SJCRH30 (cell line): ENCODE data around the gene SMARCA2. TPM values are rescaled to one million over a fixed set of nuclear protein-coding genes. Genes with fewer than 3 reads are reported as not detected.

Source experiments
- DNase-seq, 2 experiments: peaks; one replicate each; pipeline ENCODE4 v3.0.0-alpha.2; 2015 to 2020
- H3K27ac ChIP-seq: fragments of 250-450 bp; sonication (Bioruptor Pico); 2 replicates; pipeline ENCODE4 v1.5.1; 2020; ENCODE audit warnings: mild to moderate bottlenecking, moderate library complexity
- H3K27me3 ChIP-seq: fragments of 250-450 bp; sonication (Bioruptor Pico); 2 replicates; pipeline ENCODE4 v1.5.1; 2020; ENCODE audit warnings: mild to moderate bottlenecking, moderate library complexity
- H3K36me3 ChIP-seq: fragments of 250-450 bp; sonication (Bioruptor Pico); 2 replicates; pipeline ENCODE4 v1.5.1; 2020; ENCODE audit warnings: mild to moderate bottlenecking, moderate library complexity
- H3K4me1 ChIP-seq: fragments of 250-450 bp; sonication (Bioruptor Pico); 2 replicates; pipeline ENCODE4 v1.5.1; 2020; ENCODE audit warnings: mild to moderate bottlenecking, moderate library complexity
- H3K4me3 ChIP-seq: fragments of 250-450 bp; sonication (Bioruptor Pico); 2 replicates; pipeline ENCODE4 v1.5.1; 2020; ENCODE audit warnings: mild to moderate bottlenecking, moderate library complexity
- H3K9me3 ChIP-seq: fragments of 250-450 bp; sonication (Bioruptor Pico); replicated peaks from 2 replicates; pipeline ENCODE4 v1.5.1; 2020; ENCODE audit warnings: mild to moderate bottlenecking, moderate library complexity
- total RNA-seq: library from RNA; depleted of rRNA; stranded (reverse); fragments of >200 nt; shearing (Covaris generic); gene quantifications from 2 replicates; pipeline ENCODE4 v1.2.3, GENCODE V29; 2014

Gene SMARCA2
- total RNA-seq, 1 experiment from 2014 or later: 64.7 TPM

GRCh38 chr9:2192356-2192979 lies 177.3 kb downstream of the SMARCA2 start:
- H3K4me1 ChIP-seq: no peaks in the 10 kb centered on the region
- peaks cover 3% of the 10 kb centered on the region; the same call in 1 of the 2 replicates for H3K36me3 ChIP-seq
- H3K9me3 ChIP-seq: no peaks in the 10 kb centered on the region
- H3K27ac ChIP-seq: no peak overlapping the region
- H3K4me3 ChIP-seq: no peak overlapping the region
- no peaks in the 10 kb centered on the region for H3K27me3 ChIP-seq
- DNase-seq: no peak

DNA sequence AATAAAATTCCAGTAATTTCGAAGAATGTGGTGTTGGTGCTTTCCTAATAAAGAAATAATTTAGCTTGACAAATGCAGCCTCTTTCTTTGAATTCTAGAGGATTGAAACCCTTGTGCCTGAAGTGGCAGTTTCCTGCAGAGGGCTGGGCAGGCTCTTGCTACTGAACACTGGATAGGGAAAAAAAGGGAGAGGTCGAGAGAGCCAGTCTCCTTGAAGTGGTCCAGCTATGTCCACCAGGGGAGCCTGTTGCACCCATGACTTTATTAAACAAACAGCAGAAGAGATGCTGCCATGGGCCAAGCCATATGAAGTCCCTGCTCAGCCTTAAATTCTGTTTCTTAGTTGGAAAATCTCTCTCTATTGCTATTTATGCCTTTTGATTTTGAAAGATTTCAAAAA lies 178.4 kb downstream of the SMARCA2 start:
- no peak overlapping the region for H3K27ac ChIP-seq
- peaks cover 3% of the 10 kb centered on the region; the same call in 1 of the 2 replicates for H3K36me3 ChIP-seq
- no peaks in the 10 kb centered on the region for H3K4me1 ChIP-seq
- no peak for DNase-seq
- no peaks in the 10 kb centered on the region for H3K27me3 ChIP-seq
- no peak overlapping the region for H3K4me3 ChIP-seq
- H3K9me3 ChIP-seq: no peaks in the 10 kb centered on the region

DNA sequence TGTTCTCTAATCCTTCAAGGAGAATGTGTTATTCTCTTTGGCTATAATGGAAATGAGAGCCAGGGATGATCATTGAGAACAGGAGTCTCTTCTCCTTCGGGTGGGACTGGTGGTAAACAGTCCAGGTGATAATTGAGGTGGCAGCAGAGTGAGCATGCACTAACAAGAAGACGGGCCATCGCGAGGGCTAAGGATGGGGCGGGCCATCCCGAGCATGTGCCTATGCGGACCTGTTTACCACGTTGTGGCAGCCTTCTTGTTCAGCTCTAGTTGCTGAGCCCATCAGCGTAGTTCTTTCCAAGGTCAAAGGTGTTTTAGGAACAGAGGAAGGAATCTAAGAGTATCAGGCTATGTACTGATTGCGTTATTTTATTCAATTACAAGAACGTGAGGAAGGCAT lies 180.1 kb downstream of the SMARCA2 start:
- Histone ChIP-seq H3K27ac (no peak overlapping the region), H3K4me1 (no peaks in the 10 kb centered on the region), H3K36me3 (peaks cover 1% of the 10 kb centered on the region; the same call in 1 of the 2 replicates), H3K4me3 (no peak overlapping the region), H3K27me3 (no peaks in the 10 kb centered on the region), H3K9me3 (no peaks in the 10 kb centered on the region)
- no peak for DNase-seq

DNA sequence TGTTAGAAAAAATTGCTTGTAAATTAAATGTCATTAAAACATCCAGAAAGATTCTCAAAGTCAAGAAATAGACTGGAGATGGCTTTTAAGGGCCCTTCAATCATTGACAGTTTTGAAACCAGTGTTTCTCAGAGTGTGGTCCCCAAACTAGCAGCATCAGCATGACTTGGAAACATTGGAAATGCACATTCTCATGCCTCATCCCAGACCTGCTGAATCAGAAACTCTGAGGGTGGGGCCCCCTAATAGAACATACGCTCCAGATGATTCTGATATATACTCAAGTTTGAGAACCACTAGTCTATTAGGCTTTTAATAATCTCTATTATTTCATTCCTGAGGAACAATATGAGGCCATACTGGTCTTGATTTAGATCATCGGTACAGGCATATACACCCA lies 181.6 kb downstream of the SMARCA2 start:
- H3K27ac ChIP-seq: no peak overlapping the region
- no peaks in the 10 kb centered on the region for H3K27me3 ChIP-seq
- no peak for DNase-seq
- no peaks in the 10 kb centered on the region for H3K9me3 ChIP-seq
- H3K36me3 ChIP-seq: no peaks in the 10 kb centered on the region
- no peak overlapping the region for H3K4me3 ChIP-seq
- H3K4me1 ChIP-seq: no peaks in the 10 kb centered on the region

DNA sequence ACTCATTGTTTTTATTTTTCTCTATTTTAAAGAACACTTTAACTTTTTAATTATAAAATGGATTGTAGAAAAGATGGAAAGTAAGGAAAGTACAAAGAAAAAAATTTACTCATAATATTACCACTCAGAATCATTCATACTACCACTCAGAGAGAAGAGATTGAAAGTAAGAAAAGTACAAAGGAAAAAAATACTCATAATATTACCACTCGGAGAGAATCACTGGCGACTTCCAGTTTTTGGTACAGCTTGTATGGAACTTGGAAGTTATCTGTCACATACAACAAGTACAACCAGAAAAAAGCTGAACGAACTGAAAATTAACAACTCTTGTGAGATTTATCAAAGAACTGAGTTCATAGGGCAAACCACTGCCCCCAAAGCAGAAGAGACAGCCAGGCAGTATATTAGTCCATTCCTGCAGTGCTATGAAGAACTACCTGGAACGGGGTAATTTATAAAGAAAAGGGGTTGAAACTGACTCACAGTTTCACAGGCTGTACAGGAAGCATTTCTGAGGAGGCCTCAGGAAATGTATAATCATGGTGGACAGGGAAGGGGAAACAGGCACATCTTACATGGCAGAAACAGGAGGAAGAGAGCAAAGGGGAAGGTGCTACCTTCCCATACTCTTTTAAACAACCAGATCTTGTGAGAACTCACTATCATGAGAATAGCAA lies 183.9 kb downstream of the SMARCA2 start:
- DNase-seq: no peak

GRCh38 chr9:2199999-2200796 lies 185.1 kb downstream of the SMARCA2 start:
- DNase-seq: peak in 1 of 2 experiments; percentile 5
- H3K9me3 ChIP-seq: no peaks in the 10 kb centered on the region
- H3K36me3 ChIP-seq: no peaks in the 10 kb centered on the region
- no peak overlapping the region for H3K4me3 ChIP-seq
- H3K27ac ChIP-seq: no peak overlapping the region
- H3K27me3 ChIP-seq: no peaks in the 10 kb centered on the region
- no peaks in the 10 kb centered on the region for H3K4me1 ChIP-seq

More for the DNA sequence above, 183.9 kb downstream of the SMARCA2 start:
- no peaks in the 10 kb centered on the region for H3K9me3 ChIP-seq
- H3K4me3 ChIP-seq: no peak overlapping the region
- no peaks in the 10 kb centered on the region for H3K4me1 ChIP-seq
- no peaks in the 10 kb centered on the region for H3K36me3 ChIP-seq
- no peaks in the 10 kb centered on the region for H3K27me3 ChIP-seq
- no peak overlapping the region for H3K27ac ChIP-seq

- Histone ChIP-seq H3K27ac (no peak overlapping the region), H3K4me3 (no peak overlapping the region), H3K4me1 (no peaks in the 10 kb centered on the region), H3K9me3 (no peaks in the 10 kb centered on the region), H3K27me3 (no peaks in the 10 kb centered on the region), H3K36me3 (no peaks in the 10 kb centered on the region)
- no peak for DNase-seq
These were observed 193.3 kb downstream of the SMARCA2 start for GRCh38 chr9:2208465-2208864.

DNA sequence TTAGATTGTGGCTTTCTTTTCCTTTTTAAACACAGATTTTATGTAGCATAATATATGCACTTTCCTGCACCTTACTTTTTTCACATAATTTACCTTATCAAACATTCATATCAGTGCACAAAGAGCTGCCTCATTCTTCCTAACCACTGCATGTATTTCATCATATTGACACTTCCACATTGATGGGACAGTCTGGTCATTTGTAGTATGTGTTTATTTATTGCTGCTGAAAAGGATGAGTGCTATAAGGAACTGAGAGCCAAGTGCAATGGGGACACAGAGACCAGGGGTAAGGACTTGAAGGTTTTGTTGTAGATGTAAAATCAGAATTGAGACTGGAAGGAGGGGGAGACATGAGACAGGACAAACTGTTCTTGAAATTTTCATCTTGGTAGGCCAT lies 193.8 kb downstream of the SMARCA2 start:
- DNase-seq: no peak
- Histone ChIP-seq H3K27me3 (no peaks in the 10 kb centered on the region), H3K36me3 (no peaks in the 10 kb centered on the region), H3K27ac (no peak overlapping the region), H3K4me3 (no peak overlapping the region), H3K9me3 (no peaks in the 10 kb centered on the region), H3K4me1 (no peaks in the 10 kb centered on the region)

GRCh38 chr9:2209400-2209799 lies 194.3 kb downstream of the SMARCA2 start:
- H3K27ac ChIP-seq: no peak overlapping the region
- H3K4me1 ChIP-seq: no peaks in the 10 kb centered on the region
- no peaks in the 10 kb centered on the region for H3K9me3 ChIP-seq
- DNase-seq: no peak
- H3K36me3 ChIP-seq: no peaks in the 10 kb centered on the region
- no peak overlapping the region for H3K4me3 ChIP-seq
- no peaks in the 10 kb centered on the region for H3K27me3 ChIP-seq

- no peak for DNase-seq
- Histone ChIP-seq H3K4me3 (no peak overlapping the region), H3K4me1 (no peaks in the 10 kb centered on the region), H3K27ac (no peak overlapping the region), H3K9me3 (no peaks in the 10 kb centered on the region), H3K36me3 (no peaks in the 10 kb centered on the region), H3K27me3 (no peaks in the 10 kb centered on the region)
These were observed 195.1 kb downstream of the SMARCA2 start for GRCh38 chr9:2210201-2210600.

- no peaks in the 10 kb centered on the region for H3K4me1 ChIP-seq
- DNase-seq: no peak
These were observed 198.8 kb downstream of the SMARCA2 start for GRCh38 chr9:2213830-2214468.

GRCh38 chr9:2214707-2215106 lies 199.6 kb downstream of the SMARCA2 start:
- no peak overlapping the region for H3K4me3 ChIP-seq
- no peaks in the 10 kb centered on the region for H3K36me3 ChIP-seq
- 0 out of 2 replicates have a peak, but pooled peaks cover 3% of the 10 kb centered on the region for H3K9me3 ChIP-seq
- no peak for DNase-seq
- no peaks in the 10 kb centered on the region for H3K27me3 ChIP-seq
- no peak overlapping the region for H3K27ac ChIP-seq
- no peaks in the 10 kb centered on the region for H3K4me1 ChIP-seq

More at GRCh38 chr9:2213830-2214468, 198.8 kb downstream of the SMARCA2 start:
- no peak overlapping the region for H3K4me3 ChIP-seq
- H3K36me3 ChIP-seq: no peaks in the 10 kb centered on the region
- H3K9me3 ChIP-seq: 0 out of 2 replicates have a peak, but pooled peaks cover 3% of the 10 kb centered on the region
- H3K27me3 ChIP-seq: no peaks in the 10 kb centered on the region
- H3K27ac ChIP-seq: no peak overlapping the region

DNA sequence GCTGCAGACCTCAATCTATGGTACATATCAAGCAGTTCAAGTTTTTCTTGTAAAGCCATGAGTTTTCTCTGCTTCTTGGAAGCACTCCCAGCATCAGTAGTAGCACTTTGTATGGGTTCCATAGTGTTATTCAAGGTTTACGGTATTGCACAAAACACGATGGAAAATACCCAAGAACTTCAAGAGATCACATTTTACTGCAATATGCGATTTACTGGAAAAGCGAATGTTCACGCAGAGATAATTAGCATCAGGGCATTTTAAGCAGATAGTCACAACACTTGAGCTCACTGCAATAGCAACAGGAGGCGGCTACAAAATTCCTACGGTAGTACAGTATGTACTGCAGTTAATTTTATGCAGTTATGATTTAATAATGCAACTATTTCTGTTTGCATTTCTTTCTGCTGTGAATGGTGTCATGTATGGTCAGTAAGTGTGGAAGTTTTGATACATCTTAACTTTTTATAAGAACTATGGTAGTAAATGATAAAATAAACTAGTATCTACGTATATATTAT lies 200.8 kb downstream of the SMARCA2 start:
- no peak for DNase-seq
- H3K4me3 ChIP-seq: no peak overlapping the region

GRCh38 chr9:2216591-2216990 lies 201.4 kb downstream of the SMARCA2 start:
- Histone ChIP-seq H3K4me1 (no peaks in the 10 kb centered on the region), H3K4me3 (no peak overlapping the region), H3K36me3 (no peaks in the 10 kb centered on the region), H3K27ac (no peak overlapping the region), H3K9me3 (0 out of 2 replicates have a peak, but pooled peaks cover 3% of the 10 kb centered on the region), H3K27me3 (no peaks in the 10 kb centered on the region)
- DNase-seq: no peak

More for the DNA sequence above, 200.8 kb downstream of the SMARCA2 start:
- no peaks in the 10 kb centered on the region for H3K4me1 ChIP-seq
- no peak overlapping the region for H3K27ac ChIP-seq
- H3K9me3 ChIP-seq: 0 out of 2 replicates have a peak, but pooled peaks cover 3% of the 10 kb centered on the region
- H3K27me3 ChIP-seq: no peaks in the 10 kb centered on the region
- no peaks in the 10 kb centered on the region for H3K36me3 ChIP-seq
